HTR-8/SVneo (cell line): ENCODE results near the gene HOOK2.
"Not testable (repeated sequence)": the region's sequence is repeated elsewhere in the genome, so short reads cannot be mapped to it uniquely, and the experiment has no call there.

Experiments
- DNase-seq: peaks from one replicate; pipeline ENCODE4 v3.0.0; 2011; ENCODE audit warnings: low spot score, mixed read lengths; ENCODE audit not compliant: insufficient read length
- FAIRE-seq: peaks from 2 replicates; lab custom pipeline; 2011; peaks lifted over from hg19 to GRCh38; lab: Jason Lieb, UNC

HOOK2 gene

GRCh38 chr19:12774588-12775555 lies at the start of gene HOOK2:
HOOK2 (minus strand) TSS chr19:12775552; CDS start chr19:12775449, 103 bp downstream.
- DNase-seq (no peak), FAIRE-seq (no peak)

- FAIRE-seq (no peak), DNase-seq (no peak)
Observed at GRCh38 chr19:12821761-12822160, 46.4 kb upstream of the HOOK2 start.

- FAIRE-seq, DNase-seq: not testable (repeated sequence)
Observed at GRCh38 chr19:12817810-12818209, 42.5 kb upstream of the HOOK2 start.

GRCh38 chr19:12817188-12817587 lies 41.8 kb upstream of the HOOK2 start:
- FAIRE-seq, DNase-seq: not testable (repeated sequence)

GRCh38 chr19:12815088-12815487 lies 39.7 kb upstream of the HOOK2 start:
- DNase-seq (no peak), FAIRE-seq (no peak)

GRCh38 chr19:12806242-12807081 lies 31.1 kb upstream of the HOOK2 start, which contains the start of gene RNASEH2A:
RNASEH2A (plus strand) TSS chr19:12806584; CDS start chr19:12806674, 90 bp downstream.
- DNase-seq, result peak; percentile 95
- FAIRE-seq, result peak; percentile 97

- FAIRE-seq (no peak), DNase-seq (no peak)
Observed at GRCh38 chr19:12804051-12804450, 28.7 kb upstream of the HOOK2 start.

- DNase-seq, result no peak
- FAIRE-seq, result no peak
Observed at GRCh38 chr19:12802267-12803106, 27.1 kb upstream of the HOOK2 start.

- DNase-seq (no peak), FAIRE-seq (peak; percentile 33)
Observed at GRCh38 chr19:12801466-12802266, 26.3 kb upstream of the HOOK2 start, which contains the start of the genes PRDX2 and THSD8. PRDX2 (minus strand) TSS chr19:12801800; CDS start chr19:12801261, 539 bp downstream. THSD8 (plus strand) TSS chr19:12802069; CDS start chr19:12802072, 3 bp downstream.

GRCh38 chr19:12800923-12801465 lies 25.6 kb upstream of the HOOK2 start:
- FAIRE-seq, result no peak
- DNase-seq, result no peak

- no peak for FAIRE-seq
- no peak for DNase-seq
Observed at GRCh38 chr19:12800466-12800770, 25.1 kb upstream of the HOOK2 start.

- no peak for FAIRE-seq
- DNase-seq, result no peak
Observed at GRCh38 chr19:12799742-12800465, 24.6 kb upstream of the HOOK2 start.

GRCh38 chr19:12797607-12798006 lies 22.3 kb upstream of the HOOK2 start:
- FAIRE-seq, DNase-seq: not testable (repeated sequence)

GRCh38 chr19:12797141-12797587 lies 21.8 kb upstream of the HOOK2 start:
- FAIRE-seq (no peak), DNase-seq (no peak)

GRCh38 chr19:12796146-12797071 lies 21.1 kb upstream of the HOOK2 start:
- FAIRE-seq (peak; percentile 87), DNase-seq (no peak)

GRCh38 chr19:12794971-12795381 lies 19.6 kb upstream of the HOOK2 start:
- no peak for DNase-seq
- FAIRE-seq, result no peak
